ENCODE measurements around the gene ARMH4.

GRCh38 chr14:57999979-58000378 is 152.0 kb downstream of the ARMH4 start:
- TF ChIP-seq CTCF (IDR thresholded peaks at IDR 0.05; ENCODE audit: borderline replicate concordance, extremely low read depth, low read length, poor library complexity, severe bottlenecking) (no peak), EZH2 (IDR thresholded peaks at IDR 0.05; ENCODE audit: borderline replicate concordance, low read depth, low read length, severe bottlenecking) (no peak)

All from DND-41 (cell line).